Motor neuron (in vitro differentiated cells): ENCODE measurements around the gene DYNLT3. TPM values are rescaled to one million over a fixed set of nuclear protein-coding genes. Genes with fewer than 3 reads are reported as not detected.

Experiments used
- ATAC-seq, 8 experiments: fragments of 200-7000 bp; cut with Tn5 transposase; replicated peaks in 6 of 8; 2 replicates each; pipeline ENCODE4 v1.8.0; 2021; ENCODE audit warnings: mild to moderate bottlenecking in 8 of 8, moderate library complexity in 8 of 8
- H3K27ac ChIP-seq, 2 donors: fragments of 250-450 bp; sonication (Bioruptor Pico); 2 replicates each; pipeline ENCODE4 v1.9.0; 2021; ENCODE audit warnings: antibody characterized with exemption in 2 of 2, mild to moderate bottlenecking in 2 of 2, moderate library complexity in 1 of 2
- H3K4me1 ChIP-seq, 2 donors: fragments of 250-450 bp; sonication (Bioruptor Pico); replicated peaks in 1 of 2; 2 replicates each; pipeline ENCODE4 v1.6.1; 2021; ENCODE audit warnings: antibody characterized with exemption in 2 of 2, mild to moderate bottlenecking in 2 of 2, moderate library complexity in 1 of 2
- H3K4me3 ChIP-seq, 5 donors: fragments of 250-450 bp; sonication (Bioruptor Pico); 2 replicates each; pipeline ENCODE4 v1.9.0; 2021; ENCODE audit warnings: antibody characterized with exemption in 5 of 5, mild to moderate bottlenecking in 5 of 5, moderate library complexity in 4 of 5
- WGBS, 10 experiments: fragments of 450-650 bp; shearing (Covaris generic); methylation state at CpG; one replicate each; pipeline ENCODE4 v1.0.0; 2022; 5-methylcytosine and 5-hydroxymethylcytosine counted together
- in situ Hi-C, 9 experiments: fragments of 400-800 bp; cut with MboI; loops; one replicate each; pipeline ENCODE4 v1.15.0; 2021; ENCODE audit warnings: low sequenced_read_pairs in 9 of 9, low pct_unique_long_range_greater_than_20kb in 2 of 9; ENCODE audit not compliant: unreplicated experiment in 9 of 9
- total RNA-seq, 8 experiments: library from RNA; unstranded; fragments of 300-600 nt; gene quantifications; 2 replicates each; pipeline versions ENCODE4 v1.2.3 to v1.2.4, GENCODE V29; 2022

The DYNLT3 gene
- total RNA-seq, 8 experiments from 2014 or later: 14.4 to 65.9 (median 37.8) TPM

GRCh38 chrX:37800717-37801116 is 46.7 kb downstream of the DYNLT3 start:
- Histone ChIP-seq H3K27ac (no peak overlapping the region), H3K4me3 (no peak overlapping the region), H3K4me1 (no peaks in the 10 kb centered on the region)
- in situ Hi-C loops: no loop called here
- no peak for ATAC-seq

DNA sequence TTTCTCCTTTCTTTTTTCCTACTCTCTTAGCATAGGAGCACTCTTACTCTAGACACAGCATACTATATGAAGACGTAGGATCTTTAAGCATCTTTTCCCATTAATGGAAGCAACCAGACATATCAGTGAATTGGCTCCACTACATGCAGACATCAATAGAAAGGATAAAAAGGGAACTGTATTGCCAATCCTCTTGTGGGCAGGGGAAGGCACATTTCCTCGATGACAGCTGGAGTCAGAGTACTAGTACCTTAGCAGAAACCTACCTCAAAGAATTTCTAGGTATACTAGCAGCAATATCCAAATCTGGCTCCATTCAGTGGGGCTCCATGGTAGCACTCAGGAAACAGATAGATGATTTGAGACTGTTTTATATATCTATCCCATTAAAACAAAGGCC is 47.4 kb downstream of the DYNLT3 start:
- WGBS, 10 experiments: 0 to 80% methylated on average over 1 of the region's 2 CpGs; no CpG with 5 or more reads in 8 of the 10 experiments
- ATAC-seq: no peak
- Histone ChIP-seq H3K27ac (no peak overlapping the region), H3K4me1 (no peaks in the 10 kb centered on the region), H3K4me3 (no peak overlapping the region)
- in situ Hi-C loops: no loop called here

GRCh38 chrX:37796805-37797204 is 50.6 kb downstream of the DYNLT3 start:
- ATAC-seq: no peak
- in situ Hi-C loops: no loop called here
- Histone ChIP-seq H3K4me3 (no peak overlapping the region), H3K27ac (no peak overlapping the region), H3K4me1 (no peaks in the 10 kb centered on the region)

DNA sequence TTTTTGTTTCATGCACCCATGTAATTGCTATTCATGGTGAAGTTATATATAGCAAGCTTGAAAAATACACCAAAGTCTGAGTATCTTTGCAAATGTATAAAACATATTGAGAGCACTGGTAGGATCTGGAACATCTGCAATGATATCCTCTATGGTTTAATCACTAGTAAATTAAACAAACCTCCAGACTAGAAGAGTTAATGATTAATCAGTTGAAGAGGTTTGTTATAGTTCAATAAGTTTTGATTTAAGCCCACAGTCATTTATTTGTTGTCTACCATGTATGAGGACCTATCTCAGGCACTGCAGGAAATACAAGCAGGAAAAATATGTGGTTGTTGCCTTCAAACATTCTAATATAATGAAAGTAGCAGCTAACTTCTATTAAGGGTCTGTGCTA is 51.1 kb downstream of the DYNLT3 start:
- ATAC-seq: no peak
- Histone ChIP-seq H3K27ac (no peak overlapping the region), H3K4me3 (no peak overlapping the region), H3K4me1 (no peaks in the 10 kb centered on the region)
- in situ Hi-C loops: no loop called here

Other genes starting within 250 kb of the DYNLT3 start
- 1 to 10 TPM in 6 of 8 experiments, under 1 TPM in 2; 0.21 to 3.9 (median 2.5) TPM for gene XK, start 161.8 kb downstream of the DYNLT3 start, total RNA-seq
- gene CYBB, start 67.5 kb downstream of the DYNLT3 start, total RNA-seq: under 1 TPM in 6 of 8 experiments, not detected in 2; 0.07 to 0.49 (median 0.17) TPM
- gene SYTL5, start 159.0 kb upstream of the DYNLT3 start, total RNA-seq: 10 to 100 TPM in 2 of 8 experiments, 1 to 10 TPM in 1, under 1 TPM in 5; 0.09 to 30.3 (median 0.62) TPM